NCI-H2196 (cell line): ENCODE measurements around the gene WASF1.
"Not testable (repeated sequence)": the region's sequence is repeated elsewhere in the genome, so short reads cannot be mapped to it uniquely, and the experiment has no call there.

Experiments used
- DNase-seq: peaks from one replicate; lab custom pipeline; 2025; ENCODE audit not compliant: unreplicated experiment; lab: John Stamatoyannopoulos, UW

Gene WASF1

GRCh38 chr6:110095101-110095500 lies 84.4 kb downstream of the WASF1 start:
- no peak for DNase-seq

GRCh38 chr6:110093981-110094380 lies 85.5 kb downstream of the WASF1 start:
- no peak for DNase-seq

- DNase-seq: no peak
Measured at GRCh38 chr6:110090876-110091275, 88.6 kb downstream of the WASF1 start.

- no peak for DNase-seq
Measured at GRCh38 chr6:110089323-110089722, 90.1 kb downstream of the WASF1 start.

GRCh38 chr6:110085285-110085684 lies 94.2 kb downstream of the WASF1 start:
- DNase-seq: no peak

GRCh38 chr6:110083875-110084585 lies 95.4 kb downstream of the WASF1 start:
- no peak for DNase-seq

GRCh38 chr6:110075406-110075805 lies 104.1 kb downstream of the WASF1 start:
- no peak for DNase-seq

GRCh38 chr6:110073474-110073873 lies 106.0 kb downstream of the WASF1 start:
- DNase-seq: not testable (repeated sequence)

GRCh38 chr6:110068592-110068967 lies 110.9 kb downstream of the WASF1 start:
- DNase-seq: no peak

GRCh38 chr6:110067837-110068591 lies 111.5 kb downstream of the WASF1 start:
- no peak for DNase-seq

- DNase-seq: no peak
Measured at GRCh38 chr6:110064744-110065524, 114.5 kb downstream of the WASF1 start.

- DNase-seq: no peak
Measured at GRCh38 chr6:110063594-110064263, 115.7 kb downstream of the WASF1 start.

- peak; percentile 43 for DNase-seq
Measured at GRCh38 chr6:110055387-110055735, 124.1 kb downstream of the WASF1 start.

- no peak for DNase-seq
Measured at GRCh38 chr6:110054664-110055386, 124.6 kb downstream of the WASF1 start.

- DNase-seq: peak; percentile 30
Measured at GRCh38 chr6:110053395-110054240, 125.9 kb downstream of the WASF1 start.

GRCh38 chr6:110050440-110050813 lies 129.0 kb downstream of the WASF1 start:
- no peak for DNase-seq
